ENCODE data around the gene AFF3. TPM values are rescaled to one million over a fixed set of nuclear protein-coding genes. Genes with fewer than 3 reads are reported as not detected.

The AFF3 gene, protein sequence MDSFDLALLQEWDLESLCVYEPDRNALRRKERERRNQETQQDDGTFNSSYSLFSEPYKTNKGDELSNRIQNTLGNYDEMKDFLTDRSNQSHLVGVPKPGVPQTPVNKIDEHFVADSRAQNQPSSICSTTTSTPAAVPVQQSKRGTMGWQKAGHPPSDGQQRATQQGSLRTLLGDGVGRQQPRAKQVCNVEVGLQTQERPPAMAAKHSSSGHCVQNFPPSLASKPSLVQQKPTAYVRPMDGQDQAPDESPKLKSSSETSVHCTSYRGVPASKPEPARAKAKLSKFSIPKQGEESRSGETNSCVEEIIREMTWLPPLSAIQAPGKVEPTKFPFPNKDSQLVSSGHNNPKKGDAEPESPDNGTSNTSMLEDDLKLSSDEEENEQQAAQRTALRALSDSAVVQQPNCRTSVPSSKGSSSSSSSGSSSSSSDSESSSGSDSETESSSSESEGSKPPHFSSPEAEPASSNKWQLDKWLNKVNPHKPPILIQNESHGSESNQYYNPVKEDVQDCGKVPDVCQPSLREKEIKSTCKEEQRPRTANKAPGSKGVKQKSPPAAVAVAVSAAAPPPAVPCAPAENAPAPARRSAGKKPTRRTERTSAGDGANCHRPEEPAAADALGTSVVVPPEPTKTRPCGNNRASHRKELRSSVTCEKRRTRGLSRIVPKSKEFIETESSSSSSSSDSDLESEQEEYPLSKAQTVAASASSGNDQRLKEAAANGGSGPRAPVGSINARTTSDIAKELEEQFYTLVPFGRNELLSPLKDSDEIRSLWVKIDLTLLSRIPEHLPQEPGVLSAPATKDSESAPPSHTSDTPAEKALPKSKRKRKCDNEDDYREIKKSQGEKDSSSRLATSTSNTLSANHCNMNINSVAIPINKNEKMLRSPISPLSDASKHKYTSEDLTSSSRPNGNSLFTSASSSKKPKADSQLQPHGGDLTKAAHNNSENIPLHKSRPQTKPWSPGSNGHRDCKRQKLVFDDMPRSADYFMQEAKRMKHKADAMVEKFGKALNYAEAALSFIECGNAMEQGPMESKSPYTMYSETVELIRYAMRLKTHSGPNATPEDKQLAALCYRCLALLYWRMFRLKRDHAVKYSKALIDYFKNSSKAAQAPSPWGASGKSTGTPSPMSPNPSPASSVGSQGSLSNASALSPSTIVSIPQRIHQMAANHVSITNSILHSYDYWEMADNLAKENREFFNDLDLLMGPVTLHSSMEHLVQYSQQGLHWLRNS (N-terminal part only)
- total RNA-seq: 10 to 100 TPM in 2 of 4 donors, 1 to 10 TPM in 2; 8.5 to 77.2 (median 27.1) TPM

DNA sequence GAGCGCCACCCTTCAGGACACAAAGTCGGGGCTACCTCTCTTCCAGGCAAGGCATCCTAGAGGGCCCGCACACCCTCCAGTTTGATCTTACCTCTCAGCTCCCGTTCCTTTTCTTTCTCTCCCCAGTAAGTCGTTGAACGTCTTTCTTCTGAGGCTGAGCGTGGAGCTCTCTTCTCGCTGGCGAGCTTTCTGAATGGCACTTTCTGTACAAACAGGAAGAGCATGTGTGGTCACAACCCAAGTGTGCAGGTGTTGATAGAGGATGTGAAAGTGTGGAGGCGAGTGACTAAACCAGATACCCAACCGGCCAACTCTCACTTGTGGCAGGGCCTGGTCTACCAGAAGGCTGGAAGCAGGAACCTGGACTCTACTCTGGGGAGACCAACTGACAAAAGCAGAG lies at the start of gene AFF3:
Gene AFF3 (minus strand): TSS at position 198 of the 400 bp plus-strand sequence. CDS start 38,136 bp downstream, outside the sequence.
- Histone ChIP-seq H3K9me3 (no peaks in the 10 kb centered on the region), H3K27ac (no peak within 1 kb of the TSS), H3K4me1 (no peaks in the 10 kb centered on the region), H3K4me3 (no peak within 1 kb of the TSS), H3K36me3 (no peaks in the 10 kb centered on the region), H3K27me3 (no peaks in the 10 kb centered on the region)
- no peak for DNase-seq
- TF ChIP-seq, protein P1, sequence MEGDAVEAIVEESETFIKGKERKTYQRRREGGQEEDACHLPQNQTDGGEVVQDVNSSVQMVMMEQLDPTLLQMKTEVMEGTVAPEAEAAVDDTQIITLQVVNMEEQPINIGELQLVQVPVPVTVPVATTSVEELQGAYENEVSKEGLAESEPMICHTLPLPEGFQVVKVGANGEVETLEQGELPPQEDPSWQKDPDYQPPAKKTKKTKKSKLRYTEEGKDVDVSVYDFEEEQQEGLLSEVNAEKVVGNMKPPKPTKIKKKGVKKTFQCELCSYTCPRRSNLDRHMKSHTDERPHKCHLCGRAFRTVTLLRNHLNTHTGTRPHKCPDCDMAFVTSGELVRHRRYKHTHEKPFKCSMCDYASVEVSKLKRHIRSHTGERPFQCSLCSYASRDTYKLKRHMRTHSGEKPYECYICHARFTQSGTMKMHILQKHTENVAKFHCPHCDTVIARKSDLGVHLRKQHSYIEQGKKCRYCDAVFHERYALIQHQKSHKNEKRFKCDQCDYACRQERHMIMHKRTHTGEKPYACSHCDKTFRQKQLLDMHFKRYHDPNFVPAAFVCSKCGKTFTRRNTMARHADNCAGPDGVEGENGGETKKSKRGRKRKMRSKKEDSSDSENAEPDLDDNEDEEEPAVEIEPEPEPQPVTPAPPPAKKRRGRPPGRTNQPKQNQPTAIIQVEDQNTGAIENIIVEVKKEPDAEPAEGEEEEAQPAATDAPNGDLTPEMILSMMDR (IDR thresholded peaks at IDR 0.05): no peak
- no peak for TF ChIP-seq POLR2A (IDR thresholded peaks at IDR 0.05)
- intact Hi-C loops (cut with DNase I; ENCODE audit: low total_unique reads): no loop called here

DNA sequence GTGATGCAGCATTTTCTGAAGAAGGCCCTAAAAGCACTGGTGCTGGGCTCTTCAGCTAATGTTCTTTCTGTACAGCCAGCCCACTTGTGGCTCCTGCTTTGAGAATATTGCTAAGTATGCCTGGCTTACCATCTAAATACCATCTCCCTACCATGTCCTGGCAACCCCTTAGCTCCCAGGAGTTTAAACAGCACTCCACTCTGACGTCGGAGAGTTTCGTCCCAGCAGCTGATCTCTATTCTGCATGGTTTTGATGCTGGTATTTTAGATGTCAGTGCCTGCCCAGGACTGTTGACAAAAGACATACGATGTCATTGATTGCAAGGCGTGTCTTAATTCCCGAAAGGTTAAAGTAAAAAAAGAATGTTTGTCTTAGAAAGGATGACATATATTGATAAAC lies 47.0 kb upstream of the AFF3 start:
- intact Hi-C loops (cut with DNase I; ENCODE audit: low total_unique reads): no loop called here
- Histone ChIP-seq H3K4me3 (no peak overlapping the region), H3K27ac (no peak overlapping the region), H3K4me1 (no peaks in the 10 kb centered on the region), H3K36me3 (no peaks in the 10 kb centered on the region), H3K27me3 (no peaks in the 10 kb centered on the region), H3K9me3 (no peaks in the 10 kb centered on the region)
- DNase-seq: no peak
- TF ChIP-seq POLR2A (IDR thresholded peaks at IDR 0.05): no peak
- TF ChIP-seq, protein P1 (IDR thresholded peaks at IDR 0.05): no peak

DNA sequence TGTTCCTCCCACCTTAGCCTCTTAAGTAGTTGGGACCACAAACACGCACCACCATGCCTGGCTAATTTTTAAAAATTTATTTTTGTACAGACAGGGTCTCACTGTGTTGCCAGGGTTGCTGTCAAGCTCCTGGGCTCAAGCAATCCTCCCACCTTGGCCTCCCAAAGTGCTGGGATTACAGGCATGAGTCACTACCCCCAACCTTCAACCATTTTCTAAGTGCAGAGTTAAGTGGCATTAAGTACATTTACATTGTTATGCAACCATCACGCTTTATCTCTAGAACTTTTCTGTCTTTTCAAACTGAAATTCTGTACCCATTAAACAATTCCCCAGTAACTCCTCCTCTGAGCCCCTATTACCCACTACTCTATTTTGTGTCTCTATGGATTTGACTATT lies 45.9 kb upstream of the AFF3 start:
- Histone ChIP-seq H3K9me3 (no peaks in the 10 kb centered on the region), H3K4me3 (no peak overlapping the region), H3K27me3 (no peaks in the 10 kb centered on the region), H3K27ac (no peak overlapping the region), H3K36me3 (no peaks in the 10 kb centered on the region), H3K4me1 (no peaks in the 10 kb centered on the region)
- no peak for DNase-seq
- TF ChIP-seq POLR2A (IDR thresholded peaks at IDR 0.05): no peak
- TF ChIP-seq, protein P1 (IDR thresholded peaks at IDR 0.05): no peak
- intact Hi-C loops (cut with DNase I; ENCODE audit: low total_unique reads): no loop called here

DNA sequence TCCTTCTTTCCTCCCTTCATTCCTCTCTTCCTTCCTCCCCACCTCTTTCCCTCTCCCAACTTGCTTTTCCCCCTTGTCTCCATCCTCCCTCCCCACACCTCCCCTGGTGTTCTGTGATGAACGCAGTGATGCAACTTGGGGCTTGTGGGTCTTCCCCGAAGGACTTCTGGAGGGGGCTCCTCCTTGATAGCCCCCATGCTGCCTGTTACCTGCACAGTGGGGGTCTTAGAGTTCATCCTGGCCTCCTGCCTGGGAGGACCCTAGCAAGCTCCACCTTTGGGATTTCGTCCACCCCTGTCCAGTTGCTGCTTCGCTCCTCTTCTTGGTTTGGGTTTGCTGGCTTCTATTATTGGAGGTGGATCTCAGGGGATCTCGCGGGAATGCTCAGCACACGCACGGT lies 43.7 kb upstream of the AFF3 start:
- intact Hi-C loops (cut with DNase I; ENCODE audit: low total_unique reads): no loop called here
- DNase-seq: no peak
- Histone ChIP-seq H3K27me3 (no peaks in the 10 kb centered on the region), H3K9me3 (no peaks in the 10 kb centered on the region), H3K4me1 (no peaks in the 10 kb centered on the region), H3K4me3 (no peak overlapping the region), H3K36me3 (no peaks in the 10 kb centered on the region), H3K27ac (no peak overlapping the region)
- no peak for TF ChIP-seq POLR2A (IDR thresholded peaks at IDR 0.05)
- TF ChIP-seq, protein P1 (IDR thresholded peaks at IDR 0.05): no peak

Measured in uterus (tissue), 4 donors.